Liver (tissue), 9 donors: ENCODE results near the gene SLC35B1. TPM values are rescaled to one million over a fixed set of nuclear protein-coding genes. Genes with fewer than 3 reads are reported as not detected.

Experiments
- DNase-seq: peaks from one replicate; pipeline ENCODE4 v3.0.0-alpha.2; 2017; ENCODE audit warnings: low spot score
- H3K27ac ChIP-seq, 2 donors: one replicate each; pipeline ENCODE4 v1.7.0; 2013; ENCODE audit warnings: inconsistent platforms in 2 of 2, low read length in 2 of 2, control low read depth in 1 of 2, low read depth in 1 of 2, mild to moderate bottlenecking in 1 of 2
- H3K27me3 ChIP-seq, 4 donors: one replicate each; pipeline versions ENCODE4 v1.6.1 to v1.7.0; 2013; ENCODE audit warnings: low read length in 3 of 4, inconsistent platforms in 1 of 4, mild to moderate bottlenecking in 1 of 4, moderate library complexity in 1 of 4; ENCODE audit not compliant: control insufficient read depth in 4 of 4, insufficient read depth in 4 of 4
- H3K36me3 ChIP-seq, 4 donors: one replicate each; pipeline versions ENCODE4 v1.6.1 to v1.7.0; 2013; ENCODE audit warnings: low read length in 3 of 4, mild to moderate bottlenecking in 3 of 4, low read depth in 1 of 4, moderate library complexity in 1 of 4; ENCODE audit not compliant: control insufficient read depth in 4 of 4, insufficient read depth in 3 of 4
- H3K4me1 ChIP-seq, 4 donors: one replicate each; pipeline versions ENCODE4 v1.6.1 to v1.7.0; 2013; ENCODE audit warnings: low read length in 3 of 4, mild to moderate bottlenecking in 3 of 4, moderate library complexity in 1 of 4; ENCODE audit not compliant: control insufficient read depth in 4 of 4, insufficient read depth in 4 of 4
- H3K4me3 ChIP-seq, 3 donors: one replicate each; pipeline versions ENCODE4 v1.6.1 to v1.7.0; 2013; ENCODE audit warnings: low read length in 3 of 3, control low read depth in 1 of 3, low read depth in 1 of 3, mild to moderate bottlenecking in 1 of 3
- H3K9ac ChIP-seq, 2 donors: one replicate each; pipeline ENCODE4 v1.7.0; 2013; ENCODE audit warnings: low read length in 2 of 2, mild to moderate bottlenecking in 2 of 2, moderate library complexity in 2 of 2, control low read depth in 1 of 2, low read depth in 1 of 2
- H3K9me3 ChIP-seq, 4 donors: one replicate each; pipeline versions ENCODE4 v1.6.1 to v1.7.0; 2013; ENCODE audit warnings: low read length in 3 of 4; ENCODE audit not compliant: control insufficient read depth in 4 of 4
- ATF3 ChIP-seq: IDR thresholded peaks from 2 replicates; pipeline ENCODE4 v1.6.1; 2016; ENCODE audit warnings: antibody characterized with exemption
- CTCF ChIP-seq: fragments of 150-350 bp; IDR thresholded peaks from 2 replicates; pipeline ENCODE4 v1.5.1; 2017; ENCODE audit warnings: improper control_type of control experiment, low read depth, low read length; ENCODE audit not compliant: missing input control
- FOXA2 ChIP-seq: IDR thresholded peaks from 2 replicates; pipeline ENCODE4 v1.6.1; 2016; ENCODE audit warnings: antibody characterized with exemption
- GABPA ChIP-seq, 2 donors: IDR thresholded peaks in 1 of 2; conservative IDR thresholded peaks in 1 of 2; 2 replicates each; pipeline ENCODE4 v1.6.1; 2016; ENCODE audit warnings: antibody characterized with exemption in 2 of 2, mild to moderate bottlenecking in 1 of 2, moderate library complexity in 1 of 2
- HNF4A ChIP-seq, 2 donors: conservative IDR thresholded peaks; 2 replicates each; pipeline ENCODE4 v1.6.1; 2016; ENCODE audit warnings: antibody characterized with exemption in 2 of 2, mild to moderate bottlenecking in 2 of 2
- HNF4G ChIP-seq: IDR thresholded peaks from 2 replicates; pipeline ENCODE4 v1.6.1; 2016; ENCODE audit warnings: antibody characterized with exemption
- MAX ChIP-seq: IDR thresholded peaks from 2 replicates; pipeline ENCODE4 v1.6.1; 2016; ENCODE audit warnings: antibody characterized with exemption
- NR2F2 ChIP-seq: IDR thresholded peaks from 2 replicates; pipeline ENCODE4 v1.6.1; 2016; ENCODE audit warnings: antibody characterized with exemption
- RAD21 ChIP-seq, 2 donors: IDR thresholded peaks; 2 replicates each; pipeline ENCODE4 v1.6.1; 2016; ENCODE audit warnings: antibody characterized with exemption in 2 of 2, mild to moderate bottlenecking in 2 of 2
- REST ChIP-seq: IDR thresholded peaks from 2 replicates; pipeline ENCODE4 v1.6.1; 2016; ENCODE audit warnings: antibody characterized with exemption, mild to moderate bottlenecking
- RXRA ChIP-seq, 2 donors: IDR thresholded peaks; 2 replicates each; pipeline ENCODE4 v1.6.1; 2017 to 2018; ENCODE audit warnings: antibody characterized with exemption in 2 of 2, mild to moderate bottlenecking in 1 of 2
- TAF1 ChIP-seq: conservative IDR thresholded peaks from 2 replicates; pipeline ENCODE4 v1.6.1; 2016; ENCODE audit warnings: antibody characterized with exemption, mild to moderate bottlenecking
- YY1 ChIP-seq: IDR thresholded peaks from 2 replicates; pipeline ENCODE4 v1.6.1; 2016; ENCODE audit warnings: antibody characterized with exemption, mild to moderate bottlenecking
- ZBTB33 ChIP-seq: IDR thresholded peaks from 2 replicates; pipeline ENCODE4 v1.6.1; 2016; ENCODE audit warnings: antibody characterized with exemption
- WGBS: extraction: QIAGEN DNeasy Blood & Tissue Kit; methylation state at CpG from one replicate; pipeline ENCODE4 v1.1.7; 2013; 5-methylcytosine and 5-hydroxymethylcytosine counted together
- polyA plus RNA-seq, 2 donors: library from polyadenylated mRNA; stranded (reverse) in 1 of 2; unstranded in 1 of 2; fragments of 200-250 nt in 1 of 2; fragments of >200 nt in 1 of 2; fragmentation: Nextera tagmentation in 1 of 2; extraction: Ambion mirVana in 1 of 2; gene quantifications; one replicate each; pipeline versions ENCODE4 v1.2.1 to v1.2.3, GENCODE V29; 2013 to 2015
- total RNA-seq, 2 donors: library from RNA; depleted of rRNA; stranded (reverse); fragments of >200 nt; gene quantifications; one replicate each; pipeline ENCODE4 v1.2.3, GENCODE V29; 2014
- donor health status: healthy.
- donor health status: healthy.
- donor health status: healthy.
- donor health status: healthy.
- donor health status: healthy.

SLC35B1 gene
- total and polyA plus RNA-seq, 4 donors: 29.8 to 90.1 (median 76.8) TPM

- no peak for DNase-seq
- H3K27ac ChIP-seq: no peak overlapping the region
- WGBS: 96% methylated on average over 3 of the region's 3 CpGs
- H3K4me1 ChIP-seq: peaks cover 0 to 2% (median 0%) of the 10 kb centered on the region in 4 donors
- H3K36me3 ChIP-seq: peaks cover 7 to 27% (median 24%) of the 10 kb centered on the region in 4 donors
- TF ChIP-seq REST (no peak), NR2F2 (no peak), RXRA (IDR thresholded peaks at IDR 0.05) (no peak), CTCF (no peak), ATF3 (no peak)
- no peak overlapping the region for H3K9ac ChIP-seq
- H3K9me3 ChIP-seq: no peaks in the 10 kb centered on the region
- no peak overlapping the region for H3K4me3 ChIP-seq
- no peaks in the 10 kb centered on the region for H3K27me3 ChIP-seq
Observed at GRCh38 chr17:49722066-49722465, 14.3 kb upstream of the SLC35B1 start.

GRCh38 chr17:49717371-49717861, 9.7 kb upstream of the SLC35B1 start:
- no peaks in the 10 kb centered on the region for H3K4me1 ChIP-seq
- H3K27me3 ChIP-seq: no peaks in the 10 kb centered on the region
- WGBS: 89% methylated on average over 10 of the region's 10 CpGs
- H3K9ac ChIP-seq: no peak overlapping the region
- no peaks in the 10 kb centered on the region for H3K9me3 ChIP-seq
- H3K4me3 ChIP-seq: no peak overlapping the region
- no peak overlapping the region for H3K27ac ChIP-seq
- DNase-seq: no peak
- H3K36me3 ChIP-seq: peaks cover 16 to 51% (median 47%) of the 10 kb centered on the region in 4 donors
- TF ChIP-seq ZBTB33 (no peak), HNF4A (conservative IDR thresholded peaks at IDR 0.05) (no peak), REST (no peak), YY1 (no peak), RAD21 (IDR thresholded peaks at IDR 0.05) (no peak), TAF1 (no peak), HNF4G (no peak), FOXA2 (no peak), MAX (no peak), GABPA (IDR thresholded peaks at IDR 0.05 in 1 of 2, conservative IDR thresholded peaks at IDR 0.05 in 1 of 2) (no peak), CTCF (no peak), ATF3 (no peak), NR2F2 (no peak)
